WI38 (cell line): Measurements from ENCODE around the gene FOSL2.

Experiments
- H3K4me3 ChIP-seq: 2 replicates; pipeline ENCODE4 v1.5.1; 2011; ENCODE audit warnings: low read depth, mild to moderate bottlenecking, control low read depth, low read length
- CTCF ChIP-seq: IDR thresholded peaks from 2 replicates; pipeline ENCODE4 v1.5.1; 2012; ENCODE audit warnings: low read depth, mild to moderate bottlenecking, control low read depth, low read length

FOSL2 gene

GRCh38 chr2:28357055-28357454, 35.6 kb upstream of the FOSL2 start:
- no peak overlapping the region for H3K4me3 ChIP-seq
- TF ChIP-seq CTCF: no peak

- no peak overlapping the region for H3K4me3 ChIP-seq
- no peak for TF ChIP-seq CTCF
Observed at GRCh38 chr2:28357948-28358667, 34.5 kb upstream of the FOSL2 start.

GRCh38 chr2:28358668-28359201, 33.9 kb upstream of the FOSL2 start:
- TF ChIP-seq CTCF: no peak
- no peak overlapping the region for H3K4me3 ChIP-seq

- no peak for TF ChIP-seq CTCF
Observed at GRCh38 chr2:28359222-28360057, 33.2 kb upstream of the FOSL2 start.

DNA sequence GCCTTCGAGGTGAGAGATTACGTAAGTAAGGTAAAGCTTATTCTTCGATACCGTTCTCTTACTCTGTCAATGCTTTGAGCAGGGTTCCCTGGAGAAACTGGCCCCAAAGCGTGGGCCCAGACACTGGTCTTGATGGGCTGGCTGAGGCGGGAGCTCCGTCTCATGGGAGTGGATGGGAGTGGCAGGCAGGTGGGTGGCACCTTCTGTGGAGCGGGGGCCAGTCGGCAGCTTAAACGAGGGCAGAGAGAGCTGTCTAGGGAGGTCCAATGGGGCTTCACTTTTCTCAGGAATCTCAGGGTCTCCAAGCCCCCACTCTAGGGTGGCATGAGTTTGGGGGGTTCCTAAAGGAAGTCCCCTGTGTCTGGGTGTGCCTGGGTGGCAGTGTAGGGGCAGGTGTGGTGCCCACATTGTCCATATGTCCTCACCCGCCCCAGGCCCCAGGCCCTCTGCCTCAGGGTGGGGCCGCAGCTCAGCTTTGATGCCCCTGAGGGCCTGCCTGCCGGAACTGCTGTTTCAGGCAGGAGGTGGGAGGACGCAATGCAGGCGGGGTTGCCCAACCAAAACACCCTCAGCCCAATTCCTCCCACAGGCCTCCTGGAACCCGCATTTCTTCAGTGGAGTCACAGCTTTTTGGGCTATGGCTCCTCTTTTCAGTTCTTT, 32.5 kb upstream of the FOSL2 start:
- no peak overlapping the region for H3K4me3 ChIP-seq
- no peak for TF ChIP-seq CTCF

More at GRCh38 chr2:28359222-28360057, 33.2 kb upstream of the FOSL2 start:
- no peak overlapping the region for H3K4me3 ChIP-seq

- no peak overlapping the region for H3K4me3 ChIP-seq
- TF ChIP-seq CTCF: no peak
Observed at GRCh38 chr2:28360718-28361293, 31.9 kb upstream of the FOSL2 start.
